Endothelial cell of umbilical vein (primary cell): ENCODE measurements around the gene P2RY2.

ENCODE experiments used
- CTCF ChIP-seq, 2 donors: IDR thresholded peaks; 1 replicate in 1 of 2; 2 replicates in 1 of 2; pipeline ENCODE4 v1.5.1; 2011; ENCODE audit warnings: low read length in 2 of 2, mild to moderate bottlenecking in 2 of 2, moderate library complexity in 2 of 2, control low read depth in 1 of 2, inconsistent platforms in 1 of 2, low read depth in 1 of 2; ENCODE audit not compliant: insufficient read depth in 1 of 2; ENCODE audit errors: extremely low read depth in 1 of 2
- EZH2 ChIP-seq: IDR thresholded peaks from 2 replicates; pipeline ENCODE4 v1.6.1; 2012; ENCODE audit warnings: borderline replicate concordance, low read depth, mild to moderate bottlenecking, moderate library complexity, low read length, inconsistent platforms; ENCODE audit not compliant: severe bottlenecking
- POLR2AphosphoS5 ChIP-seq: IDR thresholded peaks from 2 replicates; pipeline ENCODE4 v1.6.1; 2012; ENCODE audit warnings: low read depth, mild to moderate bottlenecking, control low read depth, low read length, moderate library complexity; ENCODE audit not compliant: insufficient read depth

GRCh38 chr11:73280626-73281025 lies 62.5 kb downstream of the P2RY2 start:
- TF ChIP-seq CTCF (IDR thresholded peaks at IDR 0.05; ENCODE audit: extremely low read depth in 1 of 2, insufficient read depth in 1 of 2, low read depth in 1 of 2, low read length in 2 of 2), result no peak
- no peak for TF ChIP-seq POLR2AphosphoS5
- TF ChIP-seq EZH2, result no peak
